ENCODE results near the gene RHPN2. TPM values are rescaled to one million over a fixed set of nuclear protein-coding genes. Genes with fewer than 3 reads are reported as not detected.
"Not testable (repeated sequence)": the region's sequence is repeated elsewhere in the genome, so short reads cannot be mapped to it uniquely, and the experiment has no call there.

The RHPN2 gene
- total and polyA plus RNA-seq, 5 donors from 2014 or later = 0.17 to 0.76 (median 0.37) TPM

DNA sequence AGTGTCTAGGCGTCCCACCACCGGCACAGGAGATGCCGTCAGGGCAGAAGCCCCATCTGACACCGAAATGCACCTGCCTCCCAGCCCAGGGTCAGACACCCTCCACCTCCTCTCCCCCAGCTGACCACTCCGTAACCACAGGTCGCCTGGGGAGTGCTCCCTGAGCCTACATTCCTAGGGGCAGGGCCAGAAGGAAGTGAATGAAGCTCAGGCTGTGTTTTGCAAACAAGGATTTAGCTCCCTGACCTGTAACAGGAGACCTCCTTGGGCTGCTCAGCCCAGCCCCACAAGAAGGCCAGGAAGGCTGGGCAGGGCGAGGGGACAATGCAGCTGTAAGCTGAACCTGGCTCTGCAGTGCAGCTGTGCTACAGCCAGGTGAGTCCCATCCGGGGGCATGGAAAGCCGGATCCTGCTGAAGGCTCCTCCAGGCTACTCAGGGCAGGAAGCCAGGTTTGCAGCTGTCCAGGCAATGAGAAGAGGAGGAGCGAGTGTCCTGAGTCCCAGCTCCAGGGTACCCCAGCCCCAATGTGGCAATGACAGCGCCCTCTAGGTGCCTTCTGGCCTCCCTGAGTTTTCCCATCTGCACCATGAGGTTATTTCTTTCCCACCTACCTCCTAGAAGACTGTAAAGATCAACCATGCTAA lies 42.1 kb downstream of the RHPN2 start:
- no peaks in the 10 kb centered on the region for H3K4me1 Mint-ChIP-seq
- Histone ChIP-seq H3K27me3 (ENCODE audit: control insufficient read depth, insufficient read depth, low read length) (no peaks in the 10 kb centered on the region), H3K4me1 (ENCODE audit: control insufficient read depth, insufficient read depth, low read length, poor library complexity, severe bottlenecking) (no peaks in the 10 kb centered on the region), H3K36me3 (ENCODE audit: control insufficient read depth, insufficient read depth, low read length) (no peaks in the 10 kb centered on the region), H3K9me3 (ENCODE audit: control insufficient read depth in 2 of 2, low read length in 2 of 2) (no peaks in the 10 kb centered on the region), H3K27ac (ENCODE audit: insufficient read depth, low read length, poor library complexity, severe bottlenecking) (no peak overlapping the region), H3K4me3 (ENCODE audit: low read depth, low read length) (no peak overlapping the region)
- DNase-seq (no peak), ATAC-seq (ENCODE audit: low read depth in 2 of 2) (no peak)
- H3K27me3 Mint-ChIP-seq = no peaks in the 10 kb centered on the region
- H3K9me3 Mint-ChIP-seq = peaks cover 0 to 9% (median 0%) of the 10 kb centered on the region in 7 donors
- no peak overlapping the region for H3K27ac Mint-ChIP-seq
- no peaks in the 10 kb centered on the region for H3K36me3 Mint-ChIP-seq
- no peak overlapping the region for H3K4me3 Mint-ChIP-seq

DNA sequence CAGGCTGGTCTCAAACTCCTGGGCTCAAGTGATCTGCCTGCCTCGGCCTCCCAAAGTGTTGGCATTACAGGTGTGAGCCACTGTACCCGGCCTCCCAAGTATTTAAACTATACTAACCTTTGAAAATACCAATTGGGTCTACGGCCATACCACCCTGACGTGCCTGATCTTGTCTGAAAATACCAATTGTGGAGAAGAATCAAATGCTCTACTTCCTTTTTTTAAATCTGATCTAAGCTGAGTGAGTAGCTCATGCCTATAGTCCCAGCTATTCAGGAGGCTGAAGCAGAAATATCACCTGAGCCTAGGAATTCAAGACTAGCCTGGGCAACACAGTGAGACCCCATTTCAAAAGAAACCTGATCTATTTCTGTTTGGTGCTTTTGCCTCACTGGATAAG lies 53.8 kb downstream of the RHPN2 start:
- ATAC-seq (ENCODE audit: low read depth in 2 of 2); H3K27me3 ChIP-seq (ENCODE audit: control insufficient read depth, insufficient read depth, low read length); H3K4me3 Mint-ChIP-seq; H3K4me1 Mint-ChIP-seq; H3K4me3 ChIP-seq (ENCODE audit: low read depth, low read length); H3K4me1 ChIP-seq (ENCODE audit: control insufficient read depth, insufficient read depth, low read length, poor library complexity, severe bottlenecking); H3K9me3 Mint-ChIP-seq; H3K36me3 Mint-ChIP-seq; H3K27ac ChIP-seq (ENCODE audit: insufficient read depth, low read length, poor library complexity, severe bottlenecking); H3K9me3 ChIP-seq (ENCODE audit: control insufficient read depth in 2 of 2, low read length in 2 of 2); H3K36me3 ChIP-seq (ENCODE audit: control insufficient read depth, insufficient read depth, low read length); H3K27me3 Mint-ChIP-seq; H3K27ac Mint-ChIP-seq; DNase-seq: not testable (repeated sequence)

DNA sequence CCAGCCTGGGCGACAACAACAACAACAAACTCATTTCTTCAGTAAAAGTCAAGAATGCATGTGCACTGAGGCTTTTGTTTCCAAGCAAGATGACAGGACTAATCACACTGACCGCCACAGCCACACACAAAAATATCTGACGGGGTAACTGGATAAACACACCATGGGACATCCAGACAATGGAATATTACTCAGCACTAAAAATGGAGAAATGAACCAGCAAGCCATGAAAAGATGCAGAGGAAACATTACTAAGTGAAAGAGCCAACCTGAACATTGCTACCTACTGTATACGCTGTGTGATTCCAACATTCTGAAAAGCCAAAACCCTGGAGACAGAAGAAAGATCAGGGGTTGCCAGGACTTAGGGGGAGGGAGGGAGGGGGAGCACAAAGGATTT lies 56.0 kb downstream of the RHPN2 start:
- H3K4me1 ChIP-seq (ENCODE audit: control insufficient read depth, insufficient read depth, low read length, poor library complexity, severe bottlenecking) = no peaks in the 10 kb centered on the region
- no peak overlapping the region for H3K27ac ChIP-seq (ENCODE audit: insufficient read depth, low read length, poor library complexity, severe bottlenecking)
- peaks cover 0 to 4% (median 0%) of the 10 kb centered on the region in 7 donors for H3K9me3 Mint-ChIP-seq
- H3K4me3 Mint-ChIP-seq = no peak overlapping the region
- DNase-seq = no peak
- H3K4me3 ChIP-seq (ENCODE audit: low read depth, low read length) = no peak overlapping the region
- no peaks in the 10 kb centered on the region for H3K9me3 ChIP-seq (ENCODE audit: control insufficient read depth in 2 of 2, low read length in 2 of 2)
- H3K36me3 ChIP-seq (ENCODE audit: control insufficient read depth, insufficient read depth, low read length) = no peaks in the 10 kb centered on the region
- no peak for ATAC-seq (ENCODE audit: low read depth in 2 of 2)
- H3K36me3 Mint-ChIP-seq = no peaks in the 10 kb centered on the region
- no peak overlapping the region for H3K27ac Mint-ChIP-seq
- no peaks in the 10 kb centered on the region for H3K27me3 Mint-ChIP-seq
- H3K4me1 Mint-ChIP-seq = no peaks in the 10 kb centered on the region
- H3K27me3 ChIP-seq (ENCODE audit: control insufficient read depth, insufficient read depth, low read length) = no peaks in the 10 kb centered on the region

DNA sequence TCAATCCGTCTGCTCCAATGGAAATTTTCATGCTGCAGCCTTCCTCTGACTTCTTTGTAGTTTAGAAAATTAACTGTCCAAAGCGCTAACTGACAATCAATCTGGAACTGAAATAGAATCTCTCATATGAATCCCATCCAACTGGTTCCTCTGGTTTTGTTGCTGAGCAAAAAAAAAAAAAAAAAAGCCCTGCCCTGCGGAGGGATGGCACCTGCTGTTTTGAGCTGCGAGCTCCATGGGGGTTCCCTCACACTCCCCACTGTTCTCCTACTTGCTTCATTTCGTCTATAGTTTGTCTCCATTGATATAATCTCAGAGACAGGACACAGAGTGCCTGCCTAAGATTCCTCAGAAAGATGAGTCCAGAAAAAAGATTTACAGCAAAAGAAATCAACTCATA lies 59.2 kb downstream of the RHPN2 start:
- Histone ChIP-seq H3K4me3 (ENCODE audit: low read depth, low read length) (no peak overlapping the region), H3K36me3 (ENCODE audit: control insufficient read depth, insufficient read depth, low read length) (no peaks in the 10 kb centered on the region), H3K9me3 (ENCODE audit: control insufficient read depth in 2 of 2, low read length in 2 of 2) (no peaks in the 10 kb centered on the region), H3K4me1 (ENCODE audit: control insufficient read depth, insufficient read depth, low read length, poor library complexity, severe bottlenecking) (peaks cover 5% of the 10 kb centered on the region), H3K27ac (ENCODE audit: insufficient read depth, low read length, poor library complexity, severe bottlenecking) (no peak overlapping the region), H3K27me3 (ENCODE audit: control insufficient read depth, insufficient read depth, low read length) (no peaks in the 10 kb centered on the region)
- Mint-ChIP-seq H3K9me3 (peaks cover 0 to 4% (median 0%) of the 10 kb centered on the region in 7 donors), H3K27ac (no peak overlapping the region), H3K36me3 (no peaks in the 10 kb centered on the region), H3K4me1 (peaks cover 0 to 9% (median 5%) of the 10 kb centered on the region in 4 donors), H3K4me3 (no peak overlapping the region), H3K27me3 (peaks cover 4% of the 10 kb centered on the region)
- ATAC-seq (ENCODE audit: low read depth in 2 of 2) = no peak
- DNase-seq = no peak

DNA sequence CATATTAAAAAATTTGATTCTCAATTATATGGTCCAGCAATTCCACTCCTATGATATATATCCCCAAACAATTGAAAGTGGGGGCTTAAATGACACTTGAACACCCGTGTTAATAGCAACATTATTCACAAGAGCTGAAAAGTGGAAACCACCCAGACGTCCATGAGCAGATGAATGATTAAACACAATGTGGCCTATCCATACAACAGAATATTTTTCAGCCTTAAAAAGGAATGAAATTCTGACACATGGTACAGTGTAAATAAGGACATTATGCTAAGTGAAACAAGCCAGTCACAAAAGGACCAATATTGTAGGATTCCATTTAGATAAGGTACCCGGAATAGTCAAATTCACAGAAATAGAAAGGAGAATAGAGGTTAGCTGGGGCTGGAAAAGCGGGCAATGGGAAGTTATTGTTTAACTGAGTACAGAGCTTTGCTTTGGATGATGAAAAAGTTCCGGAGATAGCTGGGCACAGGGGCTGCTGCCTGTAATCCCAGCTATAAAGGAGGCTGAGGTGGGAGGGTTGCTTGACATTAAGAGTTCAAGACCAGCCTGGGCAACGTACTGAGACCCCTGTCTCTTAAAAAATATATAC lies 61.2 kb downstream of the RHPN2 start:
- H3K27me3 ChIP-seq (ENCODE audit: control insufficient read depth, insufficient read depth, low read length); H3K27me3 Mint-ChIP-seq; DNase-seq; H3K9me3 ChIP-seq (ENCODE audit: control insufficient read depth in 2 of 2, low read length in 2 of 2); H3K27ac ChIP-seq (ENCODE audit: insufficient read depth, low read length, poor library complexity, severe bottlenecking); H3K36me3 ChIP-seq (ENCODE audit: control insufficient read depth, insufficient read depth, low read length); H3K9me3 Mint-ChIP-seq; ATAC-seq (ENCODE audit: low read depth in 2 of 2); H3K36me3 Mint-ChIP-seq; H3K4me3 ChIP-seq (ENCODE audit: low read depth, low read length): not testable (repeated sequence)
- peaks cover 0 to 22% (median 10%) of the 10 kb centered on the region in 4 donors for H3K4me1 Mint-ChIP-seq
- H3K4me3 Mint-ChIP-seq = peak overlapping the region in 1 of 4 donors; percentile 86
- H3K4me1 ChIP-seq (ENCODE audit: control insufficient read depth, insufficient read depth, low read length, poor library complexity, severe bottlenecking) = peaks cover 13% of the 10 kb centered on the region
- peak overlapping the region in 1 of 3 donors; percentile 62 for H3K27ac Mint-ChIP-seq

DNA sequence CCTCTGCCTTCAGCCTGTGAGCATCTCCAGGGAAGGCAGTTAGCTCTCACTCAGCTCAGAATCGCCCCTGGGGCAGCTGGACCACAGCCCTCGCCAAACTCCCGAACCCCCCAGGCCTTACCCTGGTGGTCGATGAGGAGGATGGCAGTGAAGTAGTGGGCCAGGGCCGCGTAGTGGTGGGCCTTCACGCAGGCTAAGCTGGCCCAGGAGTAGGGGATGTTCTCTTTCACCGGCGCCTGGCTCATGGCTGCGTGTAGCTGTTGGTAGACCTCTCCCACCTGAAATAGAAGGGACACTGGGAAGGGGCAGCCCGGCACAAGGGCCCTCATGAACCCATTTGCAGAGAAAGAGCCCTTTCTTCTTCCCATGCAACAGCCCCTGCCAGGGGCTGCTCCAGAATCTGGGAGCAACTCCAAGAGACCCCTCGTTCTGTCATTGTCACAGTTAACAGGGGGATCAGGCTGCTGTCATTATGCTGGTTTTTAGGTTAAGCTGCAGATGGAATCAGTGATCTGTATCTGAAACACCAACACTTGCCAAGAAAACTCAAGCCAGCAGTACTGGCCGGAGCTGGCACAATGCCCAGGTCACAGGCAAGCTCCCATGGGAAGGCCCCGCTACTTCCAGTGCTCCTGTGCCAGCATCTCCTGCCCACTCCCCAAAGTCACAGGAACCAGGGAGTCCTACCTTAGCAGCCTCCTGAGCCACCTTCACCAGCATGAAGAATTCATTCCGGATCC lies 62.4 kb downstream of the RHPN2 start:
- not testable (repeated sequence) for H3K27me3 Mint-ChIP-seq; ATAC-seq (ENCODE audit: low read depth in 2 of 2); H3K27ac Mint-ChIP-seq; H3K4me3 ChIP-seq (ENCODE audit: low read depth, low read length); DNase-seq; H3K9me3 ChIP-seq (ENCODE audit: control insufficient read depth in 2 of 2, low read length in 2 of 2); H3K9me3 Mint-ChIP-seq; H3K4me3 Mint-ChIP-seq; H3K27ac ChIP-seq (ENCODE audit: insufficient read depth, low read length, poor library complexity, severe bottlenecking); H3K27me3 ChIP-seq (ENCODE audit: control insufficient read depth, insufficient read depth, low read length); H3K36me3 ChIP-seq (ENCODE audit: control insufficient read depth, insufficient read depth, low read length); H3K36me3 Mint-ChIP-seq
- peaks cover 0 to 30% (median 11%) of the 10 kb centered on the region in 4 donors for H3K4me1 Mint-ChIP-seq
- peaks cover 13% of the 10 kb centered on the region for H3K4me1 ChIP-seq (ENCODE audit: control insufficient read depth, insufficient read depth, low read length, poor library complexity, severe bottlenecking)

DNA sequence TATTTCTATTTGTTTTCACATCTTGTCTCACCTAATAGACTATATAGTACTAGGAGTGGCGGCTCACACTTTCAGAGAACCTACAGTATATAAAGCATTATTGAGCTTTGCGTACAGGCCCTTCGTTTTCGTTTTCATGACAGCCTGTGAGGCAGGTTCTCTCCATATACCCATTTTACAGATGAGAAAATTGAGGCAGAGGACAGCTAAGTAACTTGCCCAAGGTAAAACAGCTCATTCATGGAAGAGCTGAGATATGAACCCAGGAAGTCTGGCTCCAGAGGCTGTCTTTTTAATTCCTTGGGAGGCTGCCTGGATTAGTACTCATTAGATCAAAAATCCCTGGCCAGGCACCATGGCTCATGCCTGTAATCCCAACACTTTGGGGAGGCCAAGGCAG lies 63.8 kb downstream of the RHPN2 start:
- no peaks in the 10 kb centered on the region for H3K9me3 ChIP-seq (ENCODE audit: control insufficient read depth in 2 of 2, low read length in 2 of 2)
- no peak overlapping the region for H3K27ac ChIP-seq (ENCODE audit: insufficient read depth, low read length, poor library complexity, severe bottlenecking)
- peaks cover 5% of the 10 kb centered on the region for H3K27me3 Mint-ChIP-seq
- ATAC-seq (ENCODE audit: low read depth in 2 of 2) (no peak), DNase-seq (no peak)
- peak overlapping the region in 3 of 4 donors; percentile 1 to 86 (median 73) for H3K4me3 Mint-ChIP-seq
- H3K4me3 ChIP-seq (ENCODE audit: low read depth, low read length) = peak overlapping the region; percentile 4
- H3K4me1 Mint-ChIP-seq = peaks cover 0 to 30% (median 11%) of the 10 kb centered on the region in 4 donors
- H3K27ac Mint-ChIP-seq = peak overlapping the region; percentile 62 to 87 (median 70)
- H3K9me3 Mint-ChIP-seq = peaks cover 0 to 4% (median 0%) of the 10 kb centered on the region in 7 donors
- peaks cover 13% of the 10 kb centered on the region for H3K4me1 ChIP-seq (ENCODE audit: control insufficient read depth, insufficient read depth, low read length, poor library complexity, severe bottlenecking)
- H3K27me3 ChIP-seq (ENCODE audit: control insufficient read depth, insufficient read depth, low read length) = no peaks in the 10 kb centered on the region
- H3K36me3 Mint-ChIP-seq = no peaks in the 10 kb centered on the region
- no peaks in the 10 kb centered on the region for H3K36me3 ChIP-seq (ENCODE audit: control insufficient read depth, insufficient read depth, low read length)

All from CD4-positive, CD25-positive, alpha-beta regulatory T cell (primary cell).